Fibroblast of peridontal ligament (primary cell): ENCODE results near the gene CTCF.

ENCODE experiments used
- DNase-seq: peaks from one replicate; pipeline ENCODE4 v3.0.0-alpha.2; 2010; ENCODE audit errors: extremely low read depth

CTCF gene

GRCh38 chr16:67663877-67664222, 101.5 kb downstream of the CTCF start:
- DNase-seq, result no peak

DNA sequence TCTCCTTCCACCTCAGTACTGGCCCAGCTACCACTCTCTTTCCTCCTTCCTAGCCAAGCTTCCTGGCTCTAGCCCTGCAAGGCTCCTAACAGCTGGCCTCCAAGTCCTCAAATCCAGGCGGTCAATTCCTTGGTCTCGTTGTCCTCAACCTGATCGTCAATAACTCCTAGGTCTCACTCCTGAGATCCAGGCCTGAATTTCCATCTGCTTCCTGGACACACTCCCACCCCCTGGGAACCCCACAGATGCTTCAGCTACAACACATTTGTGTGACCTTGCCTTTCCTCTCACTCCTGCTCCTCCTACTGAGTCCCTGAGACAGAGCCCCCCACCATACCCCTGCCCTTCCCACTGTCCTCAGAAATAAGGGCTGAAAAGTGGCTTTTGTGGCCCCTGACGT, 101.9 kb downstream of the CTCF start:
- DNase-seq, result no peak

DNA sequence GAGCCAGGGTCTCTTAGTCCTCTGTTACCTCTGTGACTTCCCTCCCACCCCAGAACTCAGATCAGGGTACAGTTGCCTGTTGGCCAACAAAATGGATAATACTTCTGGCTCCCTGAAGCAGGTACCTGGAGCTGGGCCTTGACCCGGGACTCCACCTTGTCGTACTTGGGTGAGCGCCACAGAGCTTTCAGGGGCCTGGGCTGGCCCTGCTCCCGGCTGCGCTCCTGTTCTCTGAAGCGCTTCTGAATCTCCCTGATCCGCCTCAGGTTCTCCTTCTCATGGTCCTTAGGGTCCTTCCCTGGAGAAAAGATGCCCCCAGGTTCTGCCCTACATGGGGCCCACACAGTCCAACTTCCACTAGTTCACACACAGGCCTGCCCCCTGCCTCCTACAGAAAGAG, 102.5 kb downstream of the CTCF start:
- DNase-seq, result no peak

DNA sequence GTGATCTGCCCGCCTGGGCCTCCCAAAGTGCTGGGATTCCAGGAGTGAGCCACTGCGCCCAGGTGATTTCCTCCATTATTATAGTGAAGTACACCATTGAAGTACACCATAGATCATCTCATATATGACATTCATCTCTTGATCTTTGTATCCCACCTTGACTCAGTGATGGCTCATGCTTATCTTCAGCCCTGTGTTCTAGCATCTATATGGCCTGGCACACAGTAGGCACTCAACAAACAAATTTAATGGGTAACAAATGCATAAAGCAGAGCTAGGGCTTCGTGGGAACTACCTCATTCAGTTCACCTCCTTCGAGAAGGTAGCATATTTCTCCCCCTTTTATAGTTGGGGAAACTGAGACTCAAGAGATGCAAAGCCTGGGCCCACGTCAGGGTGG, 103.3 kb downstream of the CTCF start:
- no peak for DNase-seq

DNA sequence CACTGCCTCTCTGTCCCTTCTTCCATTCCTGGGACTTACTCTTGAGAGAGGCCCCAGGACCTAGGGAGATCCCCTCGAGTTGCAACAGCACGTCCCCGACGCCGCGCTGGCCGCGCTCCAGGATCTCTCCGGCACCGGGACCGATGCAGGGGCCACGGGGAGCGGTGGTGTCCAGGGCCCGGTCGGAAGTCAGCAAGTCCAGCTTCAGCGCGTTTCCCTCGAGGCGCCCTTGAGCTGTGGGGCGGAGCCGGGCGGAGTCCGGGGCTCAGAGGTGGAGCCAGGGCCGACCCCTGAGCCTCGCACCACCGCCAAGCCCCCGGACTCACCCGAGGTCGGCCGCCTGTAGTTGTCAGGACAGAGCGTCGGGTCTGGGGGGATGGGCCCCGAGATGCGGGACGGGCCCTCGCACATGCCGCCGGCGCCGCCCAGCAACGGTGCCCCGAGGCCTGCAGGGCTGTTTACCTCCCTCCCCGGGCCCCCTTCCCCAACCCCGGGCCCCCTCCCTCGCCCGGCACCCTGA, 103.8 kb downstream of the CTCF start:
- DNase-seq, result no peak

- DNase-seq, result peak; percentile 63
Measured at GRCh38 chr16:67666559-67667452, 104.5 kb downstream of the CTCF start, which contains the start of the genes C16orf86 and ENKD1. Gene C16orf86, plus strand, starts transcription at chr16:67666814. Its CDS starts 157 bp downstream, at chr16:67666971. Gene ENKD1, minus strand, starts transcription at chr16:67666750. Its CDS starts 308 bp downstream, at chr16:67666442.

- no peak for DNase-seq
Measured at GRCh38 chr16:67667453-67667816, 105.1 kb downstream of the CTCF start.

DNA sequence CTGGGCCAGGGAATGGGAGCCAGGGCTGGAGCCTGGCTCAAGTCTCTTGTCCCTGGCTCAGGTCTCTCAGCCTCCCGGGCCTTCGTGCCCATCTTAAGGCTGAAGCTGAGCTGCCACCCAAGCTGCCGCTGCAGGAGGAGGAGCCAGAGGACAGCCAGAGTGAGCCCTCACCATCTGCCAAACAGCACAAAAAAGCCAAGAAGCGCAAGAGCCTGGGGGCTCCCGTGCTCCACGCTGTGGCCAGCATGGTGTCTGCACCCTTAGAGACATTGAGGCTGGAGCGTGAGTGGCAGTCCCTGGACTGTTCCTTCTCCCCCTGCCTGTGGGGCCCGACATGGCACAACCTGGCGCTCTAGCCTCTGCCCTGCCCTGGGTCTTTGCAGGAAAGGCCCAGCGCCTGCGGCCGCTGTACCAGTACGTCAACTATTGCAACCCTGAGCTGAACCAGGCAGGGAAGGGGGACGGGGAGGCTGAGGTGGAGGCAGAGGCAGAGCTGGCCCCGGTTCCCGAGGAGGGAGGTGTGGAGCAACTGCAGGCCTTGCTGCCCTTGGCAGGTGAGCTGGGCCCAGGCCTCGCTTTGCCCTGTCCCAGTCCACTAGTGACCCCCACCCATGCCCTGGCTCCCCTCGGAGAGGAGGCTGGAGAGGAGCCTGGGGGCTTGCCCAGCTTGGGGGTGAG, 105.6 kb downstream of the CTCF start:
- peak; percentile 93 for DNase-seq

- DNase-seq, result no peak
Measured at GRCh38 chr16:67668495-67669157, 106.3 kb downstream of the CTCF start.

DNA sequence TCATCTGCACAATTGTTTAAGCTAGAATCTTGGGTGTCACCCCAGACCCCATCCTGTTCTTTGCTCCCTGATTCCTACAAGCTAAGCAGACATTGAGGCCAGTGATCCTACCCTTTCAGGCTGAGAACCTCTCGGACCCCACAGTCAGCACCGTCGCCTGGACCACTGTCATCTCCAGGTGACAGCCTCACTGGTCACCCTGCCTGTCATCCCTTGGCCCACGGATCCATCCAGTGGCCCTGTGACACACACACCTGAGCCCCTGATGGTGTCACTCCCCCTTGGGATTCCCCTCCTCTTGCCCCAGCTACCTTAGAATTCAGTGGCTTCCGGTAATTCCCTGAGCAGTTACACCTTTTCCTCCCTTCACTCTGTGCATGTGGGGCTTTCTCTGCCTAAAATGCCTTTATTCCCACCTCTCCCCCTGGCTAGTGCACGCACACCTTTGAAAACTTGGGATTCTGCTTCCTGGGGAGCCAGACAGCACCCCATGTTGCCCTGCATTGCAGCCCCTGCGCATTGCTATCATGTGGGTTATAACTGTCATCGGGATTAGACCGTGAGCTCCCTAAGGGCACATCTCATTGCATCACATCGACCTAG, 107.3 kb downstream of the CTCF start:
- no peak for DNase-seq

DNA sequence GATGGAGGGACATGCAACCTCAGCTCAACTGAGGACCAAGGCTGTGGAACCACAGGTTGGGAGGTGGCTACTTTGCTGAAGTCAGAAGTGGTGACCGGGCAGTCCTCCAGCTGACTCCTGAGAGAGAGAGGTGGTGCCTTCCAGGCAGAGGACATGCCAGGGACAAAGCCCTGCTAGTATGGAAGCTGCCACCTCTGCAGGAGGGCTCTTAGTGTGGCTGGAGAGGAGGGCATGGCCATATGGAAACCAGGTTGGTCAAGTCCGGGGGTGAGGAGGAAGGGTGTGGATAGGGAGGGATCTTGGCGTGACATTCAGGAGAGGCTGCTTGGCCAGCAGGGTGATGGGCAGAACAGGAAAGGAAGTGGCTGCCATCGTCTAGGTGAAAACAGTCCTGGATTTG, 110.0 kb downstream of the CTCF start:
- no peak for DNase-seq

DNA sequence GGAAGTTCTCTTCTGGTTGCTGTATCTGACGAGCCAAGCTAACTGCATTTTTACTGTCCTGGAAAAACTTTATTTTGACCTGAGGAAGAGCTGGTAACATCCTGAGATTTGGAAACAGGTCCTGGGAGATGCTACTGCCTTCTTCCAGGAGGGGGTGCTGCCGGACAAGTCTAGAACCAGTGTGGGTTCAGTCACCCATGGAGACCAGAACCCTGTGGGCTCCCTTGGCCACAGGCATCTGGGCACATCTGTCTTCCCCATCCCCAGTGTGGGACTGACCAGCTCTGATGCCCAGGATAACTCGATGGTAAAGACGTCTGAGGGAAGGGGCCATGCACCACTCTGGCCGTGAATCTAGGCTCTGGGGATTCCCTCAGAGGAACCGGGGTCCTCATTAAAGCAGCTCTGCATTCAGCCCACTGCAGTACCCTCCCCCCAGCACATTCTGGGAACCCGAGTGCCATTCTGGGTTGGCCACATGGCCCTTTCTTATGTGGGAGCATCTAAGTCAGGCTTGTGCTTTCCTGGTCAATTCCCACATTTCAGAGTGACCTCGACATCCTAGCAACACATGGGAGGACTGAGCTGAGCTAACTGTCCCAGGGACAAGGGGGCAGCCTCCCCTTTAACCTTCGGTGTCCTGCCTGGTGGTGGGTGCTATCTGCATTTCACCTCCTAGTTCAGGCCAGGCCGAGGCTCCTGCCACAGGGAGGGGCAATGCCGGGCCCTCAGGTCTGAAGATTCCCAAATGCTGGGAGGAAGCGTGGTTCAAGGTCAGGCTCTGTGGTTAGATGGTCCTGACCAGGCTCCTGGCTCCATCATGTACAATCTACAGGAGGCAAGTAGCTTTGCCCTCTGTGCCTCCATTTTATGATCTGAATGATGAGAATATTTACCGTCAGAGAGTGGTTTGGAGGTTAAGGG, 110.7 kb downstream of the CTCF start:
- peak; percentile 77 for DNase-seq

DNA sequence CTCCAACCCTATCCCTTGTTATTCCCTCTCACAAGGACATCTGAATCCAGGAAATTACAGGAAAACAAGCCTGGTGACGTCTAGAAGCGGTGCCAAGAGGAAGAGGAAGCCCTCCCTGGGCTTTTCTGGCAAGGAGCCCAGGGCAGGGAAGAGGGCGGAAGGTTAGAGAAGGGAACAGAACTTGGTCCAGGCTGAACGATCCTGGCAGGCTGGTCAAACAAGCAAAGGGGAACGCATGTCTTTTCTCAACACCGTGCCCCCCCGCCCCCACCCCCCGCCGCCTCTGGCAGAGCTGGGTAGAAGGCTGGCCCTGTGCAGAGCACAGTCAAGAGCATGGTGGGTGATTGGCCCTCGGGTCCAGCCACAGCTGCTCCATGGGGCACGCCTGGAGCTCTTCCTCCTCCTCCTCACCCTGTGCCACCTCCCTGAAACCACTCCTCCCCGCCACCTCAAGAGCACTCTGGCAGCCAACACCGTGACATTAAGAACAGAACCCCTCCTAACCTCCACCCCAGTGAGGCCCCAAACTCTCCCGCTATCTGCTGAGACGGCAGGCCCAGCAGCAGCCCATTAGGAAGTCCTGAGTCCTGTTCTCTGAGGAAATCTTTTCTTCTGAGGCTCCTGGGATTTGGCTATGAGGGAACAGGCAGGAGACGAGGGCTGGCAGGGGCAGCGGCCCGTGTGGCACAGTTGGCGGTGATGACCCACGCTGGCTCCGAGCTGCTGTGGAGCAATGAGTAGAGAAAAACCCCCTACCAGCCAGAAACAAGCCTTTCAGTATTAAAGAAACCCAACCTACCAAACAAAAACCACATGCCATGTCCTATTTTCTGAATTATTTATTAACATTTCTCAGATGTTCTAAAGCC, 111.6 kb downstream of the CTCF start:
- no peak for DNase-seq

- no peak for DNase-seq
Measured at GRCh38 chr16:67674851-67675578, 112.7 kb downstream of the CTCF start.

- DNase-seq, result no peak
Measured at GRCh38 chr16:67675579-67675935, 113.2 kb downstream of the CTCF start.

DNA sequence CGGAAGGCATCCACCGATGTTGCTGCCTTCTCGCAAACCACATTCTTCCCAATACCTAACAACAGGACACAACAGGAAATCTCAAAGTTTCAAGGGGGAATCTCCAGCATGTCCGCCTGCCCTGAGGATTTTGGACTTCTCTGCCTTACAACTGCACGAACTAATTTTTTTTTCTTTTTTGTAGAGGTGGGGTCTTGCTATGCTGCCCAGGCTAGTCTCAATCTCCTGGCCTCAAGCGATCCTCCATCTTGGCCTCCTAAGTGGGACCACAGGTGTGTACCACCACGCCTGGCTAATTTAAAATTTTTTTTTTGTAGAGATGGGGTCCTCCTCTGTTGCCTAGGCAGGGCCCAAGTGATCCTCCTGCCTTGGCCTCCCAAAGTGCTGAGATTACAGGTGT, 113.7 kb downstream of the CTCF start:
- DNase-seq, result no peak

DNA sequence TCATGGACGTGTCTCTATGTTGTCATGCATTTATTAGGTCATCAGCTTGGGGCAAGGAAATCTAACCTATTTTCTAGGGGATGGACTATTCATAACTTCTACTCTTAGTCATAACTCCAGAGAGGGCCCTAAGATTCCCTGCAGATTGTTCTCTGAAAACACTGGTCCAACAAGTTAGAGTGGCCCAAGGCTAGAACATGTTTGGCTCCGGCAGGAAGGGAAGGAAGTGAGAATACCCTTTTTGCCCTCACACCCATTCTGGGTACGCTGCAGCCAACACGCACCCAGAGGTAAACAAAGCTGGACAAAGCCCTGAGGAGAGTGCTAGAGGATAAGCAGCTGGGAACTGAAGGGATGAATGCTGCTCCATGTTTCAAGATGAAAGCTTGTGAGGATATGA, 114.2 kb downstream of the CTCF start:
- no peak for DNase-seq

GRCh38 chr16:67676939-67677338, 114.6 kb downstream of the CTCF start:
- DNase-seq, result no peak

DNA sequence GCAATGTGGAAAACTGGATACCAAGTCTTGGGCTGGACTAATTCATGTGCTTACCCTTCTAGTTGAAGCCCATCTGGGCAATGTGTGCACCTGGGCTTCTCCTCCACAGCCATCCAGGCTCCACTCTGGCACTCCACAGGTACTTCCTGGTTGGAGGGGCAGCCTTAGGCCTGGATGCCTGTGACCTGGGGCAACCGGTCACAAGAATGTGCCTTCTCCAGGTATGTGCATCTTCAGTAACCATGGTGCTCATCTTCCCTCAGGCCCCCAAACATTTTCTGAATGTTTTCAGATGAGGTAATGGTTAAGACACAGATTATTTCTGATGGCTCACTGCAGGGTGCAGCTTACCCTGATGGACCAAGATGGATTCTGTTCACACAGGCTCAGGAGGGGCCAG, 115.4 kb downstream of the CTCF start:
- DNase-seq, result no peak
